ENCODE results near the gene COP1. TPM values are rescaled to one million over a fixed set of nuclear protein-coding genes. Genes with fewer than 3 reads are reported as not detected.

Gene COP1
- total RNA-seq, 1 experiment from 2014 or later, result 33.1 TPM

DNA sequence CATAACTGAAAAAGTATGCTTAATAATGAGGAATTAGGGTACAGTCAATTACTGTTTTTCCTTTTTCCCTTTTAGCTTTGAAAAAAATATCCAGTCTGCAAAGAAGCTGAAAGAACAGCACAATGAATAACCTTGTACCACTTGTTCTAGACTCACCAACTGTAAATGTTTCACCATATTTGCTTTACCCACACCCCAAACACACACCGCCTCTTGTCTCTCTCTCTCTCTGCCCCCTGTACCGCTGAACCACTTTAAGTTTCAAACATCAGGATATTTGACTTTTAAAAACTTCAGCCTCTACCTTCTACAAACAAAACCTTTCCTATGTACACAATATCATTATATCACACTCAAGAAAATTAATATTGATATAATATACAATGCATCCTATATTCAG lies 197.1 kb downstream of the COP1 start:
- Histone ChIP-seq H3K27ac (ENCODE audit: low read depth, low read length) (no peak overlapping the region), H3K4me1 (ENCODE audit: control insufficient read depth in 1 of 2, insufficient read depth in 2 of 2, low read length in 2 of 2) (no peaks in the 10 kb centered on the region), H3K9me2 (ENCODE audit: insufficient read depth) (no peaks in the 10 kb centered on the region), H3K4me3 (replicated peaks in 1 of 2; ENCODE audit: low read depth in 1 of 2, low read length in 2 of 2) (no peak overlapping the region), H2AFZ (ENCODE audit: low read depth, low read length, poor library complexity, severe bottlenecking) (no peak overlapping the region), H3K9me3 (ENCODE audit: control insufficient read depth in 1 of 2, insufficient read depth in 1 of 2, low read depth in 1 of 2, low read length in 2 of 2) (no peaks in the 10 kb centered on the region), H3K36me3 (ENCODE audit: control insufficient read depth in 1 of 2, insufficient read depth in 2 of 2, low read length in 2 of 2) (no peaks in the 10 kb centered on the region), H4K20me1 (ENCODE audit: insufficient read depth) (no peaks in the 10 kb centered on the region), H3K79me2 (ENCODE audit: insufficient read depth, low read length) (no peaks in the 10 kb centered on the region), H3K27me3 (ENCODE audit: insufficient read depth, low read length) (no peaks in the 10 kb centered on the region), H3K9ac (ENCODE audit: low read length) (no peak overlapping the region), H3K4me2 (ENCODE audit: low read length) (no peak overlapping the region)
- ATAC-seq (no peak), DNase-seq (ENCODE audit: low read depth, low spot score) (no peak)
- intact Hi-C loops (cut with micrococcal nuclease), result no loop called here
- TF ChIP-seq SP1 (IDR thresholded peaks at IDR 0.05; ENCODE audit: low read depth) (no peak), ZFX (IDR thresholded peaks at IDR 0.05) (no peak), ELF1 (IDR thresholded peaks at IDR 0.05; ENCODE audit: borderline replicate concordance, low read depth) (no peak), SRF (IDR thresholded peaks at IDR 0.05; ENCODE audit: low read depth) (no peak), RAD21 (IDR thresholded peaks at IDR 0.05; ENCODE audit: low read depth) (no peak), YY1 (IDR thresholded peaks at IDR 0.05; ENCODE audit: extremely low read depth, insufficient replicate concordance, low read depth, low read length) (no peak), POLR2A (IDR thresholded peaks at IDR 0.05; ENCODE audit: borderline replicate concordance, extremely low read depth, insufficient read depth, insufficient read length) (no peak), TCF7L2 (IDR thresholded peaks at IDR 0.05; ENCODE audit: borderline replicate concordance, extremely low read depth, insufficient read depth, insufficient read length) (no peak), JUND (IDR thresholded peaks at IDR 0.05) (no peak), FOSL1 (IDR thresholded peaks at IDR 0.05; ENCODE audit: low read depth) (no peak), EGR1 (IDR thresholded peaks at IDR 0.05; ENCODE audit: low read depth) (no peak), EZH2 (IDR thresholded peaks at IDR 0.05) (no peak), CEBPB (IDR thresholded peaks at IDR 0.05; ENCODE audit: low read depth) (no peak), ZNF274 (IDR thresholded peaks at IDR 0.05; ENCODE audit: low read depth, low read length) (no peak), SIN3A (IDR thresholded peaks at IDR 0.05; ENCODE audit: low read depth) (no peak)
- TF ChIP-seq, protein P1, sequence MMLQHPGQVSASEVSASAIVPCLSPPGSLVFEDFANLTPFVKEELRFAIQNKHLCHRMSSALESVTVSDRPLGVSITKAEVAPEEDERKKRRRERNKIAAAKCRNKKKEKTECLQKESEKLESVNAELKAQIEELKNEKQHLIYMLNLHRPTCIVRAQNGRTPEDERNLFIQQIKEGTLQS (IDR thresholded peaks at IDR 0.05), result no peak
- TF ChIP-seq, protein P2, sequence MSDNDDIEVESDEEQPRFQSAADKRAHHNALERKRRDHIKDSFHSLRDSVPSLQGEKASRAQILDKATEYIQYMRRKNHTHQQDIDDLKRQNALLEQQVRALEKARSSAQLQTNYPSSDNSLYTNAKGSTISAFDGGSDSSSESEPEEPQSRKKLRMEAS (IDR thresholded peaks at IDR 0.05), result no peak
- TF ChIP-seq, protein P3, sequence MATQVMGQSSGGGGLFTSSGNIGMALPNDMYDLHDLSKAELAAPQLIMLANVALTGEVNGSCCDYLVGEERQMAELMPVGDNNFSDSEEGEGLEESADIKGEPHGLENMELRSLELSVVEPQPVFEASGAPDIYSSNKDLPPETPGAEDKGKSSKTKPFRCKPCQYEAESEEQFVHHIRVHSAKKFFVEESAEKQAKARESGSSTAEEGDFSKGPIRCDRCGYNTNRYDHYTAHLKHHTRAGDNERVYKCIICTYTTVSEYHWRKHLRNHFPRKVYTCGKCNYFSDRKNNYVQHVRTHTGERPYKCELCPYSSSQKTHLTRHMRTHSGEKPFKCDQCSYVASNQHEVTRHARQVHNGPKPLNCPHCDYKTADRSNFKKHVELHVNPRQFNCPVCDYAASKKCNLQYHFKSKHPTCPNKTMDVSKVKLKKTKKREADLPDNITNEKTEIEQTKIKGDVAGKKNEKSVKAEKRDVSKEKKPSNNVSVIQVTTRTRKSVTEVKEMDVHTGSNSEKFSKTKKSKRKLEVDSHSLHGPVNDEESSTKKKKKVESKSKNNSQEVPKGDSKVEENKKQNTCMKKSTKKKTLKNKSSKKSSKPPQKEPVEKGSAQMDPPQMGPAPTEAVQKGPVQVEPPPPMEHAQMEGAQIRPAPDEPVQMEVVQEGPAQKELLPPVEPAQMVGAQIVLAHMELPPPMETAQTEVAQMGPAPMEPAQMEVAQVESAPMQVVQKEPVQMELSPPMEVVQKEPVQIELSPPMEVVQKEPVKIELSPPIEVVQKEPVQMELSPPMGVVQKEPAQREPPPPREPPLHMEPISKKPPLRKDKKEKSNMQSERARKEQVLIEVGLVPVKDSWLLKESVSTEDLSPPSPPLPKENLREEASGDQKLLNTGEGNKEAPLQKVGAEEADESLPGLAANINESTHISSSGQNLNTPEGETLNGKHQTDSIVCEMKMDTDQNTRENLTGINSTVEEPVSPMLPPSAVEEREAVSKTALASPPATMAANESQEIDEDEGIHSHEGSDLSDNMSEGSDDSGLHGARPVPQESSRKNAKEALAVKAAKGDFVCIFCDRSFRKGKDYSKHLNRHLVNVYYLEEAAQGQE (IDR thresholded peaks at IDR 0.05; ENCODE audit: low read depth), result no peak
- TF ChIP-seq, protein P4, sequence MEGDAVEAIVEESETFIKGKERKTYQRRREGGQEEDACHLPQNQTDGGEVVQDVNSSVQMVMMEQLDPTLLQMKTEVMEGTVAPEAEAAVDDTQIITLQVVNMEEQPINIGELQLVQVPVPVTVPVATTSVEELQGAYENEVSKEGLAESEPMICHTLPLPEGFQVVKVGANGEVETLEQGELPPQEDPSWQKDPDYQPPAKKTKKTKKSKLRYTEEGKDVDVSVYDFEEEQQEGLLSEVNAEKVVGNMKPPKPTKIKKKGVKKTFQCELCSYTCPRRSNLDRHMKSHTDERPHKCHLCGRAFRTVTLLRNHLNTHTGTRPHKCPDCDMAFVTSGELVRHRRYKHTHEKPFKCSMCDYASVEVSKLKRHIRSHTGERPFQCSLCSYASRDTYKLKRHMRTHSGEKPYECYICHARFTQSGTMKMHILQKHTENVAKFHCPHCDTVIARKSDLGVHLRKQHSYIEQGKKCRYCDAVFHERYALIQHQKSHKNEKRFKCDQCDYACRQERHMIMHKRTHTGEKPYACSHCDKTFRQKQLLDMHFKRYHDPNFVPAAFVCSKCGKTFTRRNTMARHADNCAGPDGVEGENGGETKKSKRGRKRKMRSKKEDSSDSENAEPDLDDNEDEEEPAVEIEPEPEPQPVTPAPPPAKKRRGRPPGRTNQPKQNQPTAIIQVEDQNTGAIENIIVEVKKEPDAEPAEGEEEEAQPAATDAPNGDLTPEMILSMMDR (IDR thresholded peaks at IDR 0.05 in 2 of 3, conservative IDR thresholded peaks at IDR 0.05 in 1 of 3; ENCODE audit: borderline replicate concordance in 1 of 3, insufficient read depth in 1 of 3, low read depth in 2 of 3, low read length in 2 of 3), result no peak
- BruUV-seq (replicated peaks), result no TSS peak
- RAD21 ChIA-PET (ENCODE audit: low non-redundant PET in 1 of 2, low total read pairs in 2 of 2, uncharacterized antibody in 2 of 2, unreplicated experiment in 2 of 2), result no interaction called here
- CTCF ChIA-PET, result no interaction called here
- POLR2A ChIA-PET, result no interaction called here

All from HCT116 (cell line).